COLO829 (cell line): Measurements from ENCODE around the gene TMUB2.
"Not testable (repeated sequence)": the region's sequence is repeated elsewhere in the genome, so short reads cannot be mapped to it uniquely, and the experiment has no call there.

Experiments
- DNase-seq: peaks from one replicate; pipeline ENCODE4 v3.0.0; 2012; ENCODE audit warnings: low spot score

Gene TMUB2

DNA sequence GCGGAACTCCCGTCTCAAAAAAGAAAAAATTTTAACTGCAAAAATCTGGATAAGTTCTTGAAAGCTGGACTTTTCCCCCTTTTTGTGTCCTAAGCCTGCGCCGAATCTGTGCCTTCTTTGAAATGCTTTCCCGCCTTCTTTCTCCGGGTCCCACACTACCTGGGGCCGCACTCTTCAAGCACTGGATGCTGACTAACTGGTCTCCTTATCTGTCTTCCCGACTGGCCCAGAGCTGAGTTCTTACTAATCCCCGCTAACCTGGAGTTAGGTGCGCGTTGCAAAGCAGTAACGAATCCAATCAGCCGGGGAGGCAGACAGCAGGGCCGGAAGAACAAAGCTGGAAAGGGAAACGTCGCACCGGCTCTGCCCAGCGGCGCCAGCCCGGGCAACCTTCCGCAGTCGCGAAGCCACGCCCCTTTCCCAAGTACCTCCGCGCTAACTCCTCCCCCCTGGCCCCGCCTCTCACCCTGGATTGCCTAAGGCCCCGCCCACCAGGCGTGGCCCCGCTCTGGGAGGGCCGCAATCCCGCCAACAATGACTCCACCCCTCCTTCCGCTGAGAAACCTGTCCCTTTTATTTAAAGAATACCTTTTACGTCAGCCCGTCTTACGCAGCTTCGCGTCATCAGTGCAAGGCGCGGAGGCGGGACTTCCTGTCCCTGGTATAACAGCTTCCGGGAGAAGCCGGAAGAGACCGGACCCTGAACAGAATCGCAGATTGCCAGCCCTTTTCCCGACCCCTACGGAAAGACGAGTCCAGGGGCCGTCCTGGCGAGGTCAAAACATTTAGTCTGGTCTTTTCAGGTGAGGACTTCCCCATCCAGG, at the start of gene TMUB2:
Gene TMUB2, plus strand, starts transcription at position 666 of the 824 bp plus-strand sequence. CDS start 737 bp downstream, outside the sequence.
- peak; percentile 100 for DNase-seq

DNA sequence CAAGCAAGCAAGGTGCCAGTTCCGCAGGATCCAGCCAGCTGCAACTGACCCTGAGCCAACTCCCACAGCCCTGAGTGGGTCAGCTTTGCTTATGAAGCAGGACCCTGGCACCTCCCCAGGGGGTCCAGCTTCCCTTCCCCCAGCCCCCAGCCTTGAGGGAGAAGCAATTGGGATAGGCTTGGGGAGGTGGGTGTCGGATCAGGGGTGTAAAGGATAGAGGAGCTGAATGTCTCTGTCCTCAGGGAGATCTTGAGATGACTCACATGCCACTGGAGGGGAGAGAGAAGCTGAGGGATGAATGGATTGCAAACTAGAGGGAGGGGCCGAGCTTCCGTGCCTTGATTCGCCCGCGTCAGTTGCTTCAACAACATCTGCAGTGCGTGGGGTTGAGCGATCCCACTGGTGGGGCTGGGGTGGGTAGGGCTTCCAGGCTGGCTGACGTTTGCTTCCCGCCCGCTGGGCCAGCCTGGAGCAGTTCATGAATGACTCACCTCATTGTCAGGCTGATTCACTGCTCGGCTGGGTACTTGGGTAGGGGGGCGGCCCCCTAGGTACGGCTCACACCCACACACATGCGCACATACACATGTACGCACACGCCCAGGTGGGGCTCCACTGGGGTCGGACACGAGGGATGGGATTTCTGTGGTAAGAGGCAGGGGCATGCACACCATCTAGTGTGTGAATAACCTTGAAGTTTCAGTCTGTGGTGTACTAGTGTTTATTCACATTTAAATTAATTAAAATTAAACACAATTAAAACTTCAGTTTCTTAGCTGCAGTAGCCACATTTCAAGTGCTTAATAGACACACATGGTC, 48.7 kb upstream of the TMUB2 start:
- DNase-seq = peak; percentile 94

DNA sequence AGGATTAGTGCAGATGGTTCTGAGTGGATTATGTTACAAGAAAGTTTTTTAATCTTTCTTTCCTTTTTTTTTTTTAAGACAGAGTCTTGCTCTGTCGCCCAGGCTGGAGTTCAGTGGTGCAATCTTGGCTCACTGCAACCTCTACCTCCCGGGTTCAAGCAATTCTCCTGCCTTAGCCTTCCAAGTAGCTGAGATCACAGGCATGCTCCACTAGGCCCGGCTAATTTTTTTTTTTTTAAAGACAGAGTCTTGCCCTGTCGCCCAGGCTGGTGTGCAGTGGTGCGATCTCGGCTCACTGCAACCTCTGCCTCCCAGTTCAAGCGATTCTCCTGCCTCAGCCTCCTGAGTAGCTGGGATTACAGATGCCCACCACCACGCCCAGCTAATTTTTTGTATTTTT, 42.9 kb upstream of the TMUB2 start:
- not testable (repeated sequence) for DNase-seq

- DNase-seq = no peak
Observed at GRCh38 chr17:44144966-44145739, 41.6 kb upstream of the TMUB2 start.

- DNase-seq = no peak
Observed at GRCh38 chr17:44146375-44147346, 40.1 kb upstream of the TMUB2 start.

GRCh38 chr17:44147812-44148211, 39.0 kb upstream of the TMUB2 start:
- no peak for DNase-seq

- DNase-seq = not testable (repeated sequence)
Observed at GRCh38 chr17:44149066-44149465, 37.7 kb upstream of the TMUB2 start.

DNA sequence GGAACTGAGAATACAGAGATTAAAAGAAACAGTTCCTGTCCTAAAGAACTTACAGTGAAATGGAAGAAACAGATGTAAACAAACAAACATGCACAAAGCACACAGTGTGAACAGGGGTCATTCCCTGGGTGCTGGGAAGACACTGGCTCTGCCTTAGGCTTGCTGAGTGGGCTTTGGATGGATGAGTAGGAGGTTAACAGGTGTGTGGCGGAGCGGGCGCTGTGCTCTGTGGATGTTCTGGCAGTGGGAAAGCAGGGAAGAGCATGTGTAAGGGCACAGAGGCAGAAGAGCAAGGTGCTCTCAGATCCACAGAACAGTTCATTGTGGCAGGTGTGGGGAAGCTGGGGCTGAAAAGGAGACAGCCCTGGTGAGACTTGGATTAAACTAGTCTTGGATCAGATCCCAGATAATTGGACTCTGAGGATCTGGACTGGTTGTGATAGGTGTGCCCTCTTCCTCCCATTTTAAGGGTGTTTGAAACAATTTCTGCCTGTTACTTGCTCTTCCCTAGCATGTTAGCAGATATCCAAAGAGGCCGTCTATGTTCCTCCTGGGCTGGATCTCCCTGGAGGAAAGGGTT, 36.9 kb upstream of the TMUB2 start:
- DNase-seq = no peak

GRCh38 chr17:44152875-44153274, 33.9 kb upstream of the TMUB2 start:
- DNase-seq = no peak

- DNase-seq = no peak
Observed at GRCh38 chr17:44155488-44155887, 31.3 kb upstream of the TMUB2 start.

DNA sequence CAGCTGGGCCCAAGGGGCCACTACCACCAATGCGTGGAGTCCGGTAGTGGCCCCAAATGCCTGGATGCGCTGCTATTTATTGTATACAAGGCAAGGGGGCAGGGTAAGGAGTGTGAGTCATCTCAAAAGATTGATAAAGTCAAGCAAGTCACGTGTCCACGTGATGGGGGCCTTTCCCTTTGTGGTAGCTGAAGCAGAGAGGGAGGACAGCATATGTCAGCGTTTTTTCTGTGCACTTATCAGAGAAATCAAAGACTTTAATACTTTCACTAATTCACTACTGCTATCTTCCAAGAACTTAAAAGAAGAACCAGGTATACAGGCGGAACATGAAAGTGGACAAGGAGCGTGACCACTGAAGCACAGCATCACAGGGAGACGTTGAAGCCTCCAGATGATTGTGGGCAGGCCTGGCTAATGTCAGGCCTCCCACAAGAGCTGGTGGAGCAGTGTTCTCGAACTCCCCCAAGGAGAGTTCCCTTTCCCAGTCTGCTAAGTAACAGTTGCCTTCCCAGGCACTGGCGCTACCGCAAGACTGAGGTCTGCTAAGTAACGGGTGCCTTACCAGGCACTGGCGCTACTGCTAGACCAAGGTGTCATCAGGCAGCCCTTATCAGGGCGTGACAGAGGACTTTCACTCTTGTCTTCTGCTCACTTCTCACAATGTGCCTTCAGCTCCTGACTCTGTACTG, 27.1 kb upstream of the TMUB2 start:
- no peak for DNase-seq

DNA sequence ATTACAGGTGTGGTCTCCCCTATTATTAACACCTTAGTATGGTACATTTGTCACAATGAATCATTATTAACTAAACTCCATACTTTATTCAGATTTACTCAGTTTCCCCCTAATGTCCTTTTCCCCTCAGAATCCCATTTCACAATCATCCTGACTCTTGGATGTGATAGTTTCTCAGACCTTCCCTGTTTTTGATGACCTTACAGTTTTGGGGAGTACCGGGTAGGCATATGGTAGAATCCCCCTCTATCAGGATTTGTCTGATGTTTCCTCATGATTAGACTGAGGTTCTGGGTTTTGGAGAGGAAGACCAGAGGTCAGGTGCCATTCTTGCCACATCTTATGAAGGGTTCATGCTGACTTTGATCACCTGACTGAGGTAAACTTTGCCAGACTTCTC, 22.3 kb upstream of the TMUB2 start:
- DNase-seq = no peak

- DNase-seq = no peak
Observed at GRCh38 chr17:44167181-44167861, 19.5 kb upstream of the TMUB2 start.

DNA sequence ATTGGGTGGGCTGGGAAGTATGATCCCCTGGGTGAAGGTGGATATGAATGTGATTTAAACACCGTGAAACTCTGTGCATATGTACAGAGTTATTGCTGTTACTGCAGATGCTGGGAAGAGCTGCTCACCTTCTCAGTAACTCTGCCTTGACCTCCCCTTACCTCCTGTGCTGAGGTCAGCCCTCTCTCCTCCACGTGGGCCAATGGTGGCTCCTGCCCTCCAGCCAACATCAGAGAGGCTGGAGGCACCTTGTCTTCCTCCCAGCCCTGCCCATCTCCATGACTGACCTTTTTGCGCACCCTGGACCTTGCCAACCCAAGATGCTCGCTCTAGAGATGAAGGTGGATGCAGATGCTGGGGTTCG, 16.7 kb upstream of the TMUB2 start:
- DNase-seq = no peak

- DNase-seq = no peak
Observed at GRCh38 chr17:44170499-44171201, 16.1 kb upstream of the TMUB2 start, which contains the start of gene ASB16. Gene ASB16, plus strand, starts transcription at chr17:44170704. Its CDS starts 86 bp downstream, at chr17:44170790.

DNA sequence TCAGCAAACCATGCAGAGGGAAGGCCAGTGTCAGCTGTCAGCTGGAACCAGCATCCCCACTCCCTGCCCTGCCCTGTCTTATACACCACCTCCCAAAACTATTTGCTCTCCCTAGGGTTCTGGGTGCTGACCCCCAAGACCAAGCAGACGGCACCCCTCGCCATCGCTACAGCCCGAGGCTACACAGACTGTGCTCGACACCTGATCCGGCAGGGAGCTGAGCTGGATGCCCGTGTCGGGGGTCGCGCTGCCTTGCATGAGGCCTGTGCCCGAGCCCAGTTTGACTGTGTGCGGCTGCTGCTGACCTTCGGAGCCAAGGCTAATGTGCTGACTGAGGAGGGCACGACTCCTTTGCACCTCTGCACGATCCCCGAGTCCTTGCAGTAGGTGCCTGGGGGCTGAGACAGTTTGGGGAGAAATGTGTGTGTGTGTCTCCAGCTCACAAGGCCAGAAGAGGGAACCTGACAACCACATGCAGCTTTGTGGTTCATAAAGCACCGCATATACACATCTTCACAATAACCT, 14.8 kb upstream of the TMUB2 start:
- DNase-seq = no peak

DNA sequence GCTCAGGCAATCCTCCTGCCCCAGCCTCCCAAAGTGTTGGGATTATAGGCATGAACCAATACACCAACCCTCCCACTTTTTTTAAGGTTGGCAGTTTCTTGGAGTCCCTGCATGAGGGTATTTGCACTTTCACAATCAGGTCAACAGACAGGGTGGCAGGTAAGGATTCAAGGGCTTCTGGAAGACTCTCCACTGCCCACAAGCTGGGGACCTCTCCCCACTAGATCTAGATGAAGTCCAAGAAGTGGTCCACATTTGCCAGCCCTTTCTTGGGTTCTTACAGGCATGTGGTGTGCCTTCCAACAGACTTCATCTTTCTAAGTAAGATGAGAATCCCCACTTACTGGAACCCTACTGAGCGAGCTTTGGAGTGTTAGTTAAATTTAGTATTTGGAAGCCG, 12.3 kb upstream of the TMUB2 start:
- DNase-seq = no peak

DNA sequence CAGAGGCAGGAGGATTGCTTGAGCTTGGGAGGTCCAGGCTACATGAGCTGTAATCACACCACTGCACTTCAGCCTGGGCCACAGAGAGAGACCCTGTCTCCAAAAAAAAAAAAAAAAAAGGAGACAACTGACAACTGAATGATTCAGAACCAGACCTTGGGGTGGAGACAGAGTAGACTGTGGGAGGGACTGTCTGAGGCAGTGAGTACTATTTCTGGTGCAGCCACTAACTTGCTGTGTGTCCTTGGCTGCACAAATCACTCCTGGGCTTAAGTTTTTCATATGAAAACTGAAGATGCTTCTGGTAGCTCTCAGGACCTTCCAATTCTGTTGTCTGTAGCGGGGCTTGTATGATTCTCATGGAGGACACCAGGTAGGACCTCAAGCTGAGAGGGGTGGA, 10.5 kb upstream of the TMUB2 start:
- DNase-seq = no peak
